Upper lobe of left lung (tissue), 6 donors: ENCODE data around the gene CDC27. TPM values are rescaled to one million over a fixed set of nuclear protein-coding genes. Genes with fewer than 3 reads are reported as not detected.
A peak's percentile ranks its signal among the peaks of the same experiment; 100 is the strongest.

ENCODE experiments used
- ATAC-seq, 2 donors: fragments of 200-7000 bp; cut with Tn5 transposase; one replicate each; pipeline ENCODE4 v1.9.1; 2022; ENCODE audit warnings: mild to moderate bottlenecking in 2 of 2, moderate library complexity in 2 of 2; ENCODE audit not compliant: low FRiP score in 2 of 2
- DNase-seq, 2 donors: peaks; one replicate each; pipeline ENCODE4 v3.0.0-alpha.2; 2019 to 2020
- H3K27ac ChIP-seq, 4 donors: fragments of 200-600 bp; sonication (generic); one replicate each; pipeline ENCODE4 v1.5.1; 2016 to 2019
- H3K27me3 ChIP-seq, 4 donors: fragments of 200-600 bp; sonication (generic); one replicate each; pipeline ENCODE4 v1.5.1; 2017 to 2019
- H3K36me3 ChIP-seq, 4 donors: fragments of 200-600 bp; sonication (generic); one replicate each; pipeline ENCODE4 v1.5.1; 2016 to 2019
- H3K4me1 ChIP-seq, 4 donors: fragments of 200-600 bp; sonication (generic); one replicate each; pipeline ENCODE4 v1.5.1; 2018 to 2019
- H3K4me3 ChIP-seq, 4 donors: fragments of 200-600 bp; sonication (generic); one replicate each; pipeline ENCODE4 v1.5.1; 2017 to 2019; ENCODE audit warnings: mild to moderate bottlenecking in 2 of 4, moderate library complexity in 1 of 4
- H3K9me3 ChIP-seq, 4 donors: fragments of 200-600 bp; sonication (generic); one replicate each; pipeline ENCODE4 v1.5.1; 2018 to 2019
- CTCF ChIP-seq, 6 experiments: fragments of 450-650 bp in 4 of 6; fragments of 200-600 bp in 2 of 6; sonication (generic) in 2 of 6; IDR thresholded peaks; one replicate each; pipeline ENCODE4 v1.5.1; 2016 to 2019; ENCODE audit warnings: antibody characterized with exemption in 6 of 6
- EP300 ChIP-seq, 4 donors: sonication (generic); formaldehyde crosslinking; IDR thresholded peaks; one replicate each; pipeline ENCODE4 v1.5.1; 2017; ENCODE audit warnings: antibody characterized with exemption in 4 of 4, control low read depth in 2 of 4
- POLR2A ChIP-seq, 4 donors: fragments of 450-650 bp; IDR thresholded peaks; one replicate each; pipeline ENCODE4 v1.5.1; 2016 to 2017; ENCODE audit warnings: antibody characterized with exemption in 4 of 4, mild to moderate bottlenecking in 2 of 4
- POLR2AphosphoS5 ChIP-seq, 2 donors: sonication (generic); formaldehyde crosslinking; IDR thresholded peaks; one replicate each; pipeline ENCODE4 v1.5.1; 2017; ENCODE audit warnings: antibody characterized with exemption in 2 of 2
- WGBS, 2 donors: methylation state at CpG; one replicate each; pipeline ENCODE4 v1.1.5; 2017 to 2018; 5-methylcytosine and 5-hydroxymethylcytosine counted together
- total RNA-seq, 6 donors: library from RNA; depleted of rRNA in 4 of 6; stranded (reverse); fragments of >200 nt in 4 of 6; gene quantifications; one replicate each; pipeline versions ENCODE4 v1.1.0 to v1.2.1, GENCODE V29; 2016 to 2021
- donor health status: DM: no; HTN: no; CAD: no; lungs with moderate emphysema.
- donor health status: DM: no; HTN: yes; CAD: no; lungs with severe emphysema.

The CDC27 gene
- total RNA-seq, 6 donors from 2014 or later: 40.3 to 74.8 (median 55.1) TPM

- Histone ChIP-seq H3K36me3 (no peaks in the 10 kb centered on the region), H3K27ac (peak overlapping the region; percentile 82 to 91 (median 88)), H3K4me1 (peaks cover 13 to 33% (median 17%) of the 10 kb centered on the region in 4 donors), H3K27me3 (no peaks in the 10 kb centered on the region), H3K9me3 (no peaks in the 10 kb centered on the region), H3K4me3 (peak overlapping the region; percentile 94 to 99 (median 98))
- ATAC-seq (peak; percentile 99 to 100), DNase-seq (peak; percentile 91 to 92)
- WGBS, 2 donors: 0 to 1% methylated on average over 16 to 41 of the region's 42 CpGs
- TF ChIP-seq EP300 (IDR thresholded peaks at IDR 0.05): no peak
- peak in 2 of 4 donors; percentile 56 to 78 for TF ChIP-seq POLR2A (IDR thresholded peaks at IDR 0.05)
- peak; percentile 49 to 65 for TF ChIP-seq POLR2AphosphoS5 (IDR thresholded peaks at IDR 0.05)
- TF ChIP-seq CTCF (IDR thresholded peaks at IDR 0.05): peak in 4 of 6 experiments; percentile 23 to 54 (median 36)
Measured at GRCh38 chr17:47099987-47100711, 88.9 kb downstream of the CDC27 start.

- Histone ChIP-seq H3K4me3 (peak overlapping the region; percentile 94 to 99 (median 98)), H3K36me3 (no peaks in the 10 kb centered on the region), H3K27ac (peak overlapping the region; percentile 82 to 91 (median 88)), H3K4me1 (peaks cover 13 to 33% (median 17%) of the 10 kb centered on the region in 4 donors), H3K27me3 (no peaks in the 10 kb centered on the region), H3K9me3 (no peaks in the 10 kb centered on the region)
- DNase-seq (no peak), ATAC-seq (no peak)
- TF ChIP-seq EP300 (IDR thresholded peaks at IDR 0.05) (no peak), POLR2A (IDR thresholded peaks at IDR 0.05) (no peak), POLR2AphosphoS5 (IDR thresholded peaks at IDR 0.05) (no peak), CTCF (IDR thresholded peaks at IDR 0.05) (no peak)
- 6 to 8% methylated on average over 19 to 22 of the region's 22 CpGs for WGBS, 2 donors
Measured at GRCh38 chr17:47099451-47099986, 89.6 kb downstream of the CDC27 start.

GRCh38 chr17:47096343-47096742 is 92.8 kb downstream of the CDC27 start:
- no peaks in the 10 kb centered on the region for H3K27me3 ChIP-seq
- 83 to 86% methylated on average over 3 of the region's 3 CpGs for WGBS, 2 donors
- no peaks in the 10 kb centered on the region for H3K9me3 ChIP-seq

GRCh38 chr17:47095268-47095667 is 93.8 kb downstream of the CDC27 start:
- H3K36me3 ChIP-seq: no peaks in the 10 kb centered on the region
- H3K4me1 ChIP-seq: peaks cover 13 to 26% (median 17%) of the 10 kb centered on the region in 4 donors
- WGBS, 2 donors: 63 to 81% methylated on average over 4 of the region's 4 CpGs
- H3K9me3 ChIP-seq: no peaks in the 10 kb centered on the region
- no peak overlapping the region for H3K27ac ChIP-seq
- TF ChIP-seq EP300 (IDR thresholded peaks at IDR 0.05) (no peak), POLR2AphosphoS5 (IDR thresholded peaks at IDR 0.05) (no peak), POLR2A (IDR thresholded peaks at IDR 0.05) (no peak), CTCF (IDR thresholded peaks at IDR 0.05) (no peak)
- H3K27me3 ChIP-seq: no peaks in the 10 kb centered on the region
- no peak overlapping the region for H3K4me3 ChIP-seq
- no peak for ATAC-seq
- no peak for DNase-seq

More at GRCh38 chr17:47096343-47096742, 92.8 kb downstream of the CDC27 start:
- H3K4me3 ChIP-seq: no peak overlapping the region
- TF ChIP-seq CTCF (IDR thresholded peaks at IDR 0.05) (no peak), POLR2AphosphoS5 (IDR thresholded peaks at IDR 0.05) (no peak), POLR2A (IDR thresholded peaks at IDR 0.05) (no peak), EP300 (IDR thresholded peaks at IDR 0.05) (no peak)
- ATAC-seq (no peak), DNase-seq (no peak)
- H3K36me3 ChIP-seq: no peaks in the 10 kb centered on the region
- H3K4me1 ChIP-seq: peaks cover 13 to 33% (median 17%) of the 10 kb centered on the region in 4 donors
- no peak overlapping the region for H3K27ac ChIP-seq
